Panc1 (cell line): ENCODE data around the gene EME2. TPM values are rescaled to one million over a fixed set of nuclear protein-coding genes. Genes with fewer than 3 reads are reported as not detected.

Experiments
- ATAC-seq: fragments of 200-7000 bp; cut with Tn5 transposase; 2 replicates; pipeline ENCODE4 v1.9.1; 2020; ENCODE audit warnings: mild to moderate bottlenecking, moderate library complexity
- BruUV-seq: library from RNA; stranded (reverse); fragments of 400-500 nt; replicated peaks from 2 replicates; lab custom pipeline; 2021; lab: Mats Ljungman, UMichigan
- CTCF ChIA-PET: fragments of 300-600 bp; sonication (Branson Sonifier 250); formaldehyde crosslinking; loops from one replicate; lab custom pipeline; 2022; ENCODE audit warnings: antibody characterized with exemption; lab: Charles Lee
- POLR2A ChIA-PET: fragments of 300-600 bp; sonication (Branson Sonifier 250); formaldehyde crosslinking; loops from one replicate; lab custom pipeline; 2022; ENCODE audit warnings: antibody characterized with exemption; lab: Charles Lee
- DNase-seq: peaks from one replicate; pipeline ENCODE4 v3.0.0-alpha.2; 2010; ENCODE audit warnings: low read depth, low spot score
- H3K27ac ChIP-seq: 2 replicates; pipeline ENCODE4 v1.5.1; 2011; ENCODE audit warnings: mild to moderate bottlenecking, low read length, inconsistent platforms
- H3K27me3 ChIP-seq: fragments of 200-500 bp; sonication (Bioruptor generic); 2 replicates; pipeline ENCODE4 v1.6.0; 2014; ENCODE audit warnings: low read length, inconsistent platforms; ENCODE audit not compliant: control insufficient read depth, insufficient read depth
- H3K36me3 ChIP-seq: fragments of 200-500 bp; sonication (Bioruptor generic); 2 replicates; pipeline ENCODE4 v1.5.1; 2014; ENCODE audit warnings: inconsistent platforms, mild to moderate bottlenecking, low read length, moderate library complexity; ENCODE audit not compliant: control insufficient read depth, insufficient read depth
- H3K4me1 ChIP-seq: 2 replicates; pipeline ENCODE4 v1.5.1; 2011; ENCODE audit warnings: inconsistent platforms, mild to moderate bottlenecking, low read length, moderate library complexity; ENCODE audit not compliant: control insufficient read depth, insufficient read depth
- H3K4me3 ChIP-seq, 2 experiments: 2 replicates each; pipeline ENCODE4 v1.5.1; 2011 to 2012; ENCODE audit warnings: low read depth in 2 of 2, low read length in 2 of 2, mild to moderate bottlenecking in 2 of 2, inconsistent platforms in 1 of 2, moderate library complexity in 1 of 2
- H3K9me3 ChIP-seq: fragments of 200-500 bp; sonication (Bioruptor generic); 2 replicates; pipeline ENCODE4 v1.5.1; 2014; ENCODE audit warnings: low read depth, mild to moderate bottlenecking, inconsistent platforms, low read length, moderate library complexity; ENCODE audit not compliant: control insufficient read depth, insufficient read depth
- CTCF ChIP-seq: fragments of 450-650 bp; IDR thresholded peaks from 2 replicates; pipeline ENCODE4 v1.5.1; 2017; ENCODE audit warnings: mild to moderate bottlenecking
- POLR2AphosphoS5 ChIP-seq: IDR thresholded peaks from 2 replicates; pipeline ENCODE4 v1.6.1; 2012; ENCODE audit warnings: mild to moderate bottlenecking, low read depth, low read length, moderate library complexity
- SIN3A ChIP-seq: IDR thresholded peaks from 2 replicates; pipeline ENCODE4 v1.6.1; 2012; ENCODE audit warnings: low read depth, mild to moderate bottlenecking, low read length, moderate library complexity, borderline replicate concordance; ENCODE audit not compliant: insufficient read depth
- TCF7L2 ChIP-seq: IDR thresholded peaks from 2 replicates; pipeline ENCODE4 v1.6.1; 2011; ENCODE audit warnings: mild to moderate bottlenecking, low read depth, low read length, inconsistent platforms
- in situ Hi-C: cut with HindIII; loops from 2 replicates; pipeline ENCODE4 v1.10.0; 2016; ENCODE audit warnings: low sequenced_read_pairs, low pct_unique_long_range_greater_than_20kb
- intact Hi-C: fragments of 100-400 bp; cut with micrococcal nuclease; formaldehyde crosslinking; loops from one replicate; pipeline ENCODE4 v1.10.0; 2022; ENCODE audit not compliant: unreplicated experiment
- total RNA-seq: library from RNA; stranded (reverse); gene quantifications from one replicate; pipeline ENCODE4 v1.2.1, GENCODE V29; 2021; ENCODE audit not compliant: unreplicated experiment
- TF ChIP-seq, protein P1 (sequence below), 2 experiments: IDR thresholded peaks; 2 replicates each; pipeline ENCODE4 v1.6.1; 2011 to 2012; ENCODE audit warnings: low read depth in 2 of 2, control low read depth in 1 of 2, low read length in 1 of 2, mild to moderate bottlenecking in 1 of 2, moderate library complexity in 1 of 2; ENCODE audit not compliant: insufficient read depth in 1 of 2

The EME2 gene
- total RNA-seq, 1 experiment from 2014 or later, result 53.4 TPM

DNA sequence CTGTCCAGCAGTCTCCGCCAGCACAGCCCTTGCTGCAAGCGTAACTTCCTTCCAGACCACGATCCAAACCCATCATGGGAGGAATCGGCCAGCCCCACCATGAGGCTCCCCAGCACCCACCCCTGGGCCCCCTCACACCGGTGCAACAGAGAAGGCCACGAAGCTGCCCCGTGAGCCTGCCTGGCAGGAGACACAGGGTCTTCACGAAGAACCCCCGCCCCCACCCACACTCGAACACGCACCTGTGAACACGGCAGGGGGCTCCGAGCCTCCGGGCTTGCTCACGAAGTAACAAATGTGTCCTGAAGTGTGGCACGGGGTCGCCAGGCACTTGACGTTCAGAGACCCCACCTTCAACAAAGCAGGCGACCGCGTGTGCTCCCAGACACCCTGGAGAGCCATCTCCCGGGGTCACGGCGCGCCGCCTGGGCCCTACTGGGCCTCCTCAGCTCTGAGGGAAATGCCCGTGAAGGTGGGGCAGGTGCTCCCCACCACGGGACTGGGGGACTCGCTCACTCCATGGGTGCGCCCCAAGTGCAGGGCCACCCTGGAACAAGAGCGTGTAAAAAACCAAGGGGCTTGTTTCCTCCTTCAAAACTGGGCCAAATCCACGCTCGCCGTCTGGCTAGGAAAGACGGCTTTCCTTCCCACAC, 46.4 kb downstream of the EME2 start:
- TF ChIP-seq POLR2AphosphoS5 (no peak), CTCF (no peak), SIN3A (no peak), TCF7L2 (no peak)
- TF ChIP-seq, protein P1, sequence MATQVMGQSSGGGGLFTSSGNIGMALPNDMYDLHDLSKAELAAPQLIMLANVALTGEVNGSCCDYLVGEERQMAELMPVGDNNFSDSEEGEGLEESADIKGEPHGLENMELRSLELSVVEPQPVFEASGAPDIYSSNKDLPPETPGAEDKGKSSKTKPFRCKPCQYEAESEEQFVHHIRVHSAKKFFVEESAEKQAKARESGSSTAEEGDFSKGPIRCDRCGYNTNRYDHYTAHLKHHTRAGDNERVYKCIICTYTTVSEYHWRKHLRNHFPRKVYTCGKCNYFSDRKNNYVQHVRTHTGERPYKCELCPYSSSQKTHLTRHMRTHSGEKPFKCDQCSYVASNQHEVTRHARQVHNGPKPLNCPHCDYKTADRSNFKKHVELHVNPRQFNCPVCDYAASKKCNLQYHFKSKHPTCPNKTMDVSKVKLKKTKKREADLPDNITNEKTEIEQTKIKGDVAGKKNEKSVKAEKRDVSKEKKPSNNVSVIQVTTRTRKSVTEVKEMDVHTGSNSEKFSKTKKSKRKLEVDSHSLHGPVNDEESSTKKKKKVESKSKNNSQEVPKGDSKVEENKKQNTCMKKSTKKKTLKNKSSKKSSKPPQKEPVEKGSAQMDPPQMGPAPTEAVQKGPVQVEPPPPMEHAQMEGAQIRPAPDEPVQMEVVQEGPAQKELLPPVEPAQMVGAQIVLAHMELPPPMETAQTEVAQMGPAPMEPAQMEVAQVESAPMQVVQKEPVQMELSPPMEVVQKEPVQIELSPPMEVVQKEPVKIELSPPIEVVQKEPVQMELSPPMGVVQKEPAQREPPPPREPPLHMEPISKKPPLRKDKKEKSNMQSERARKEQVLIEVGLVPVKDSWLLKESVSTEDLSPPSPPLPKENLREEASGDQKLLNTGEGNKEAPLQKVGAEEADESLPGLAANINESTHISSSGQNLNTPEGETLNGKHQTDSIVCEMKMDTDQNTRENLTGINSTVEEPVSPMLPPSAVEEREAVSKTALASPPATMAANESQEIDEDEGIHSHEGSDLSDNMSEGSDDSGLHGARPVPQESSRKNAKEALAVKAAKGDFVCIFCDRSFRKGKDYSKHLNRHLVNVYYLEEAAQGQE (IDR thresholded peaks at IDR 0.05; ENCODE audit: insufficient read depth in 1 of 2, low read depth in 2 of 2, low read length in 1 of 2), result no peak
- Histone ChIP-seq H3K4me1 (0 out of 2 replicates have a peak, but pooled peaks cover under 1% of the 10 kb centered on the region), H3K27ac (no peak overlapping the region), H3K4me3 (no peak overlapping the region), H3K27me3 (no peaks in the 10 kb centered on the region), H3K36me3 (no peaks in the 10 kb centered on the region), H3K9me3 (no peaks in the 10 kb centered on the region)
- in situ Hi-C loops, result no loop called here
- ChIA-PET CTCF (interaction anchor here (0.6 kb wide), 1 partner anchor 15 kb away, joined by 8 read pairs; no protein-coding TSS in a partner anchor), POLR2A (no interaction called here)
- BruUV-seq, result no TSS peak
- no peak for DNase-seq
- intact Hi-C loops, result no loop called here
- ATAC-seq, result no peak

DNA sequence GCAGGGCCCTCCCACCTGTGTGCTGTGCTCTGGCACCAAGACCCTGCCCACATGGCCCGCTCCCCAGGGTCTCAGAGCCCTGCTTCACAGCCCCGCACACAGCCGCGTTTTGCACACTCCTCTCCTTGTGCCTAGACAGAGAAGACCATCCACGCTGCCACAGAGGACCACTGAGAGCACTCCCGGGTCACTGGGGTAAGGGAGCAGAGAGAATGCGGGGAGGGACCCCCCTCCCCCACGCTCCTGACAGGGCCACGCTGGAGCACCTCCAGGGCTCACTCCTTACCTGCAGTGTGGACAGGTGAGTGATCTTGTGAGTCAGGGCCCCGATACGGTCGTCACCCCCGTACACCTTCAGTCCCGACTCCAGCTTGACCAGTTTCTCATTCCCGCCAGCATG, 47.0 kb downstream of the EME2 start:
- no TSS peak for BruUV-seq
- Histone ChIP-seq H3K27ac (no peak overlapping the region), H3K4me3 (no peak overlapping the region), H3K27me3 (no peaks in the 10 kb centered on the region), H3K9me3 (no peaks in the 10 kb centered on the region), H3K4me1 (0 out of 2 replicates have a peak, but pooled peaks cover 6% of the 10 kb centered on the region), H3K36me3 (no peaks in the 10 kb centered on the region)
- ChIA-PET CTCF (no interaction called here), POLR2A (no interaction called here)
- ATAC-seq (no peak), DNase-seq (no peak)
- TF ChIP-seq, protein P1 (IDR thresholded peaks at IDR 0.05; ENCODE audit: insufficient read depth in 1 of 2, low read depth in 2 of 2, low read length in 1 of 2), result no peak
- TF ChIP-seq TCF7L2 (no peak), POLR2AphosphoS5 (no peak), CTCF (no peak), SIN3A (no peak)
- intact Hi-C loops (no loop called here), in situ Hi-C loops (no loop called here)
